SK-N-SH (cell line): Measurements from ENCODE around the gene CAVIN4. TPM values are rescaled to one million over a fixed set of nuclear protein-coding genes. Genes with fewer than 3 reads are reported as not detected.

Source experiments
- CTCF ChIA-PET: fragments of 300-600, 350-600 bp; formaldehyde crosslinking; extraction: SDS; loops from one replicate; lab custom pipeline; 2021; lab: Yijun Ruan, JAX
- POLR2A ChIA-PET: fragments of 350-600 bp; sonication (Branson Sonifier 250); formaldehyde crosslinking; extraction: SDS; loops from one replicate; lab custom pipeline; 2020; ENCODE audit warnings: antibody characterized with exemption, inconsistent platforms; lab: Yijun Ruan, JAX
- DNase-seq: peaks from one replicate; pipeline ENCODE4 v3.0.0; 2012
- H2AFZ ChIP-seq: fragments of 200-600 bp; sonication (generic); 2 replicates; pipeline ENCODE4 v1.8.1; 2016; ENCODE audit warnings: antibody characterized with exemption, mild to moderate bottlenecking, low read depth
- H3F3A ChIP-seq: fragments of 200-600 bp; sonication (generic); replicated peaks from 2 replicates; pipeline ENCODE3; 2016; ENCODE audit warnings: antibody characterized with exemption, mild to moderate bottlenecking; ENCODE audit not compliant: insufficient read depth
- H3K27ac ChIP-seq, 2 experiments: fragments of 200-500 bp in 1 of 2; fragments of 200-600 bp in 1 of 2; sonication (Bioruptor generic) in 1 of 2; sonication (generic), shearing (Covaris generic) in 1 of 2; 2 replicates each; pipeline versions ENCODE4 v1.5.1 to v1.6.1; 2014 to 2016; ENCODE audit warnings: low read depth in 2 of 2, inconsistent platforms in 1 of 2, low read length in 1 of 2, mild to moderate bottlenecking in 1 of 2, mixed read lengths in 1 of 2
- H3K27me3 ChIP-seq: fragments of 200-600 bp; sonication (generic), shearing (Covaris generic); 2 replicates; pipeline ENCODE4 v1.6.1; 2016; ENCODE audit warnings: mixed run types; ENCODE audit not compliant: insufficient read depth
- H3K36me3 ChIP-seq, 2 experiments: fragments of 200-500 bp in 1 of 2; fragments of 200-600 bp in 1 of 2; sonication (Bioruptor generic) in 1 of 2; sonication (generic) in 1 of 2; replicated peaks in 1 of 2; 2 replicates each; pipeline versions ENCODE3 to v1.5.1; 2014 to 2016; ENCODE audit warnings: low read length in 1 of 2, mild to moderate bottlenecking in 1 of 2; ENCODE audit not compliant: insufficient read depth in 2 of 2, control insufficient read depth in 1 of 2
- H3K4me1 ChIP-seq, 2 experiments: fragments of 200-500 bp in 1 of 2; fragments of 200-600 bp in 1 of 2; sonication (Bioruptor generic) in 1 of 2; sonication (generic), shearing (Covaris generic) in 1 of 2; 2 replicates each; pipeline versions ENCODE4 v1.5.1 to v1.6.1; 2014 to 2016; ENCODE audit warnings: low read depth in 1 of 2, low read length in 1 of 2, mixed run types in 1 of 2; ENCODE audit not compliant: insufficient read depth in 2 of 2, control insufficient read depth in 1 of 2
- H3K4me2 ChIP-seq: fragments of 200-600 bp; sonication (generic), shearing (Covaris generic); 2 replicates; pipeline ENCODE4 v1.6.1; 2017; ENCODE audit warnings: mixed run types
- H3K4me3 ChIP-seq, 2 experiments: fragments of 200-500 bp in 1 of 2; fragments of 200-600 bp in 1 of 2; sonication (Bioruptor generic) in 1 of 2; sonication (generic), shearing (Covaris generic) in 1 of 2; 2 replicates each; pipeline versions ENCODE4 v1.5.1 to v1.8.1; 2014 to 2016; ENCODE audit warnings: low read depth in 2 of 2, inconsistent platforms in 1 of 2, low read length in 1 of 2, mild to moderate bottlenecking in 1 of 2, mixed read lengths in 1 of 2, moderate library complexity in 1 of 2
- H3K79me2 ChIP-seq: fragments of 200-600 bp; sonication (generic); 2 replicates; pipeline ENCODE4 v1.8.1; 2017; ENCODE audit warnings: mild to moderate bottlenecking; ENCODE audit not compliant: insufficient read depth
- H3K9ac ChIP-seq: fragments of 200-600 bp; sonication (generic); 2 replicates; pipeline ENCODE4 v1.6.1; 2017; ENCODE audit warnings: mixed run types
- H3K9me2 ChIP-seq: fragments of 200-600 bp; sonication (generic); 2 replicates; pipeline ENCODE4 v1.6.1; 2017; ENCODE audit warnings: mixed run types
- H3K9me3 ChIP-seq: fragments of 200-600 bp; sonication (generic); 2 replicates; pipeline ENCODE4 v1.6.1; 2017; ENCODE audit warnings: mixed run types, mild to moderate bottlenecking, moderate library complexity
- H4K20me1 ChIP-seq: fragments of 200-600 bp; sonication (generic); 2 replicates; pipeline ENCODE4 v1.6.1; 2017; ENCODE audit warnings: mild to moderate bottlenecking, mixed run types; ENCODE audit not compliant: insufficient read depth
- CHD2 ChIP-seq: fragments of 150-350 bp; IDR thresholded peaks from 2 replicates; pipeline ENCODE4 v1.6.1; 2018; ENCODE audit warnings: low read length; ENCODE audit not compliant: partially characterized antibody
- EP300 ChIP-seq, 2 experiments: IDR thresholded peaks; 2 replicates each; pipeline versions ENCODE4 v1.4.0 to v1.6.1; 2012; ENCODE audit warnings: borderline replicate concordance in 1 of 2, low read depth in 1 of 2, low read length in 1 of 2
- EZH2phosphoT487 ChIP-seq: fragments of 200-600 bp; sonication (generic); IDR thresholded peaks from 2 replicates; pipeline ENCODE4 v1.6.1; 2017; ENCODE audit warnings: low read depth, mixed run types, mild to moderate bottlenecking, antibody characterized with exemption, moderate library complexity, borderline replicate concordance
- FOSL2 ChIP-seq: IDR thresholded peaks from 2 replicates; pipeline ENCODE4 v1.4.0; 2012; ENCODE audit warnings: low read depth, mild to moderate bottlenecking, moderate library complexity, borderline replicate concordance
- GABPA ChIP-seq: IDR thresholded peaks from 2 replicates; pipeline ENCODE4 v1.4.0; 2012; ENCODE audit warnings: low read depth, mild to moderate bottlenecking
- MEF2A ChIP-seq: IDR thresholded peaks from 2 replicates; pipeline ENCODE4 v1.4.0; 2012; ENCODE audit warnings: low read depth, borderline replicate concordance
- MXI1 ChIP-seq: IDR thresholded peaks from 2 replicates; pipeline ENCODE4 v1.6.1; 2012; ENCODE audit warnings: mild to moderate bottlenecking, low read depth, low read length, improper control_type of control experiment
- NFIC ChIP-seq: IDR thresholded peaks from 2 replicates; pipeline ENCODE4 v1.4.0; 2012; ENCODE audit warnings: borderline replicate concordance
- NRF1 ChIP-seq: IDR thresholded peaks from 2 replicates; pipeline ENCODE4 v1.6.1; 2012; ENCODE audit warnings: low read depth, mild to moderate bottlenecking, low read length
- RAD21 ChIP-seq: IDR thresholded peaks from 2 replicates; pipeline ENCODE4 v1.6.1; 2012; ENCODE audit warnings: mild to moderate bottlenecking, low read length
- SIN3A ChIP-seq: IDR thresholded peaks from 2 replicates; pipeline ENCODE4 v1.6.1; 2012; ENCODE audit warnings: low read depth, mild to moderate bottlenecking, low read length, moderate library complexity, borderline replicate concordance
- TAF1 ChIP-seq: IDR thresholded peaks from 2 replicates; pipeline ENCODE4 v1.6.1; 2012; ENCODE audit warnings: low read depth, mild to moderate bottlenecking, low read length, moderate library complexity, borderline replicate concordance
- WGBS: methylation state at CpG from one replicate; pipeline ENCODE4 v1.1.6; 2017; ENCODE audit warnings: low lambda C conversion rate; 5-methylcytosine and 5-hydroxymethylcytosine counted together
- polyA plus RNA-seq, 3 experiments: library from polyadenylated mRNA; depleted of rRNA; stranded (reverse); fragments of >200 nt; gene quantifications; 2 replicates each; pipeline ENCODE4 v1.2.3, GENCODE V29; 2012
- TF ChIP-seq, protein P1 (sequence below): IDR thresholded peaks from 2 replicates; pipeline ENCODE4 v1.6.1; 2012; ENCODE audit warnings: mild to moderate bottlenecking, low read depth, low read length, moderate library complexity

The CAVIN4 gene
- polyA plus RNA-seq, 1 of the 3 experiments (the other 2 are of a cell fraction) = 0.54 TPM

GRCh38 chr9:100573655-100574260 is 4.1 kb upstream of the CAVIN4 start (continued):
- TF ChIP-seq, protein P1, sequence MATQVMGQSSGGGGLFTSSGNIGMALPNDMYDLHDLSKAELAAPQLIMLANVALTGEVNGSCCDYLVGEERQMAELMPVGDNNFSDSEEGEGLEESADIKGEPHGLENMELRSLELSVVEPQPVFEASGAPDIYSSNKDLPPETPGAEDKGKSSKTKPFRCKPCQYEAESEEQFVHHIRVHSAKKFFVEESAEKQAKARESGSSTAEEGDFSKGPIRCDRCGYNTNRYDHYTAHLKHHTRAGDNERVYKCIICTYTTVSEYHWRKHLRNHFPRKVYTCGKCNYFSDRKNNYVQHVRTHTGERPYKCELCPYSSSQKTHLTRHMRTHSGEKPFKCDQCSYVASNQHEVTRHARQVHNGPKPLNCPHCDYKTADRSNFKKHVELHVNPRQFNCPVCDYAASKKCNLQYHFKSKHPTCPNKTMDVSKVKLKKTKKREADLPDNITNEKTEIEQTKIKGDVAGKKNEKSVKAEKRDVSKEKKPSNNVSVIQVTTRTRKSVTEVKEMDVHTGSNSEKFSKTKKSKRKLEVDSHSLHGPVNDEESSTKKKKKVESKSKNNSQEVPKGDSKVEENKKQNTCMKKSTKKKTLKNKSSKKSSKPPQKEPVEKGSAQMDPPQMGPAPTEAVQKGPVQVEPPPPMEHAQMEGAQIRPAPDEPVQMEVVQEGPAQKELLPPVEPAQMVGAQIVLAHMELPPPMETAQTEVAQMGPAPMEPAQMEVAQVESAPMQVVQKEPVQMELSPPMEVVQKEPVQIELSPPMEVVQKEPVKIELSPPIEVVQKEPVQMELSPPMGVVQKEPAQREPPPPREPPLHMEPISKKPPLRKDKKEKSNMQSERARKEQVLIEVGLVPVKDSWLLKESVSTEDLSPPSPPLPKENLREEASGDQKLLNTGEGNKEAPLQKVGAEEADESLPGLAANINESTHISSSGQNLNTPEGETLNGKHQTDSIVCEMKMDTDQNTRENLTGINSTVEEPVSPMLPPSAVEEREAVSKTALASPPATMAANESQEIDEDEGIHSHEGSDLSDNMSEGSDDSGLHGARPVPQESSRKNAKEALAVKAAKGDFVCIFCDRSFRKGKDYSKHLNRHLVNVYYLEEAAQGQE = no peak
- TF ChIP-seq GABPA = no peak
- no peak for TF ChIP-seq SIN3A
- no peak for TF ChIP-seq MXI1
- no peak for TF ChIP-seq EZH2phosphoT487
- TF ChIP-seq RAD21 = no peak
- no peak for TF ChIP-seq MEF2A

GRCh38 chr9:100575006-100575405 is 2.9 kb upstream of the CAVIN4 start:
- Histone ChIP-seq H3K9ac (no peak overlapping the region), H3K27ac (no peak overlapping the region), H3K27me3 (no peaks in the 10 kb centered on the region), H2AFZ (no peak overlapping the region), H4K20me1 (no peaks in the 10 kb centered on the region), H3K9me2 (no peaks in the 10 kb centered on the region), H3K4me2 (no peak overlapping the region), H3F3A (no peaks in the 10 kb centered on the region), H3K4me1 (peaks cover 2 to 7% of the 10 kb centered on the region in 2 experiments; a peak in 2 of 4 replicates), H3K9me3 (no peaks in the 10 kb centered on the region), H3K79me2 (no peaks in the 10 kb centered on the region), H3K36me3 (peaks cover 9 to 10% of the 10 kb centered on the region in 2 experiments), H3K4me3 (no peak overlapping the region)
- DNase-seq = no peak
- 86% methylated on average over 4 of the region's 4 CpGs for WGBS
- no peak for TF ChIP-seq CHD2
- no peak for TF ChIP-seq NRF1
- TF ChIP-seq EP300 (IDR thresholded peaks at IDR 0.05; ENCODE audit: borderline replicate concordance in 1 of 2, low read depth in 1 of 2, low read length in 1 of 2) = no peak
- TF ChIP-seq FOSL2 = no peak
- no peak for TF ChIP-seq NFIC
- TF ChIP-seq EZH2phosphoT487 = no peak
- no peak for TF ChIP-seq TAF1
- TF ChIP-seq RAD21 = no peak
- CTCF ChIA-PET = interaction anchor here (1.6 kb wide), 1 partner anchor 21 kb away, joined by 5 read pairs; no protein-coding TSS in a partner anchor
- POLR2A ChIA-PET = no interaction called here
